HCT116 (cell line): ENCODE data around the gene ARL11.

Experiments
- REST ChIP-seq: IDR thresholded peaks from 2 replicates; pipeline ENCODE4 v1.6.1; 2012; ENCODE audit warnings: low read depth
- TF ChIP-seq, protein P1 (sequence below), 3 experiments: fragments of 200-600 bp in 1 of 3; sonication (generic) in 1 of 3; IDR thresholded peaks in 2 of 3; conservative IDR thresholded peaks in 1 of 3; 2 replicates each; pipeline ENCODE4 v1.5.1; 2012 to 2017; ENCODE audit warnings: low read depth in 2 of 3, low read length in 2 of 3, antibody characterized with exemption in 1 of 3, borderline replicate concordance in 1 of 3, control low read depth in 1 of 3, mild to moderate bottlenecking in 1 of 3, mixed read lengths in 1 of 3, mixed run types in 1 of 3, moderate library complexity in 1 of 3; ENCODE audit not compliant: insufficient read depth in 1 of 3

GRCh38 chr13:49649244-49649962, 21.1 kb downstream of the ARL11 start:
- TF ChIP-seq, protein P1, sequence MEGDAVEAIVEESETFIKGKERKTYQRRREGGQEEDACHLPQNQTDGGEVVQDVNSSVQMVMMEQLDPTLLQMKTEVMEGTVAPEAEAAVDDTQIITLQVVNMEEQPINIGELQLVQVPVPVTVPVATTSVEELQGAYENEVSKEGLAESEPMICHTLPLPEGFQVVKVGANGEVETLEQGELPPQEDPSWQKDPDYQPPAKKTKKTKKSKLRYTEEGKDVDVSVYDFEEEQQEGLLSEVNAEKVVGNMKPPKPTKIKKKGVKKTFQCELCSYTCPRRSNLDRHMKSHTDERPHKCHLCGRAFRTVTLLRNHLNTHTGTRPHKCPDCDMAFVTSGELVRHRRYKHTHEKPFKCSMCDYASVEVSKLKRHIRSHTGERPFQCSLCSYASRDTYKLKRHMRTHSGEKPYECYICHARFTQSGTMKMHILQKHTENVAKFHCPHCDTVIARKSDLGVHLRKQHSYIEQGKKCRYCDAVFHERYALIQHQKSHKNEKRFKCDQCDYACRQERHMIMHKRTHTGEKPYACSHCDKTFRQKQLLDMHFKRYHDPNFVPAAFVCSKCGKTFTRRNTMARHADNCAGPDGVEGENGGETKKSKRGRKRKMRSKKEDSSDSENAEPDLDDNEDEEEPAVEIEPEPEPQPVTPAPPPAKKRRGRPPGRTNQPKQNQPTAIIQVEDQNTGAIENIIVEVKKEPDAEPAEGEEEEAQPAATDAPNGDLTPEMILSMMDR (IDR thresholded peaks at IDR 0.05 in 2 of 3, conservative IDR thresholded peaks at IDR 0.05 in 1 of 3; ENCODE audit: borderline replicate concordance in 1 of 3, insufficient read depth in 1 of 3, low read depth in 2 of 3, low read length in 2 of 3), result peak; percentile 33 to 48 (median 37); a peak in 5 of 6 replicates
- no peak for TF ChIP-seq REST
